LNCaP clone FGC (cell line): Measurements from ENCODE around the gene OPCML.

Experiments
- DNase-seq: peaks from one replicate; pipeline ENCODE4 v3.0.0-alpha.2; 2011; ENCODE audit warnings: low read depth
- H3K4me3 ChIP-seq: 2 replicates; pipeline ENCODE4 v1.5.1; 2011; ENCODE audit warnings: mild to moderate bottlenecking, low read depth, low read length, control low read depth
- CTCF ChIP-seq: IDR thresholded peaks from 2 replicates; pipeline ENCODE4 v1.5.1; 2012; ENCODE audit warnings: mild to moderate bottlenecking; ENCODE audit not compliant: control insufficient read depth, insufficient read depth; ENCODE audit errors: extremely low read depth

Gene OPCML

DNA sequence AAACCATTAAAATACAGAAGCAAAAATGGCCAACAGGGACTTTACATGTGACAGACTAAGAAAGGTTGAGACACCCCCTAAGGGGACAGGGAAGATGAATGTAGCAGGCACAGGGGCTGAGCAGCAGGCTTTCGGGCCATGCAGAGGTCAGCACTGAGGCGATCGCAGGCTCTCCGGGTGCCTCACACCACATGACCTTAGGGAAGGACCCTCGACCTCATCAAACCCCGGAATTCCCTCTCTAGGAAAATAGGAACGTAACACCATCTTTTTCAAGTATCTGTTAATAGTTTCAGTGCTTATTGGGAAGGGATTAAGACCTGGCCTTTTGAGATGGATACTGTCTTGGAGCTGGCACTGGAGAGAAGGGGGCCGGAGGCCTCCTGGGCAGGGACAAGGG is 27.4 kb downstream of the OPCML start:
- TF ChIP-seq CTCF: no peak
- no peak for DNase-seq
- no peak overlapping the region for H3K4me3 ChIP-seq

DNA sequence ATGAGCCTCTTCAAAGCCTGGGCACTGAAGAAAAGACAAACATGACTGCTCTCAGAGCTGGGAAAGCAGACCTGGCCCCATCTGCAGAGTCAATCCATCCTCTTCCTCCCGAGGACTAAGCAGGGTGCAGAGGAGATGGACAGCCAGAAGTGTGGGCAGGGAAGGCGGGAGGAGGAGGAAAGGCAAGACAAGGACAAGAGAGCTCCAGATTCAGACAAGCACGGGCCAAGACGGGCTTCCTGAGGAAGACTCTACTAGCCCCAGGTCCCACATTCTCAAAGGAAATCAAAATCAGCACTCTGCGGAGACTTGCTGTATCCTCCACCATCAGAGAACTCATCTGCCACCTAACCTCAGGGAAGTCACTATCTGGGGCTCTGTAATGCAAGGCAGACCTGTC is 28.5 kb downstream of the OPCML start:
- TF ChIP-seq CTCF: no peak
- no peak for DNase-seq
- no peak overlapping the region for H3K4me3 ChIP-seq

GRCh38 chr11:133503236-133503635 is 29.1 kb downstream of the OPCML start:
- TF ChIP-seq CTCF: no peak
- DNase-seq: no peak
- H3K4me3 ChIP-seq: no peak overlapping the region

- H3K4me3 ChIP-seq: no peak overlapping the region
- TF ChIP-seq CTCF: no peak
- DNase-seq: no peak
Measured at GRCh38 chr11:133501643-133502539, 30.4 kb downstream of the OPCML start.

GRCh38 chr11:133500936-133501335 is 31.4 kb downstream of the OPCML start:
- no peak for DNase-seq
- TF ChIP-seq CTCF: no peak
- H3K4me3 ChIP-seq: no peak overlapping the region

- TF ChIP-seq CTCF: no peak
- H3K4me3 ChIP-seq: no peak overlapping the region
- no peak for DNase-seq
Measured at GRCh38 chr11:133500435-133500834, 31.9 kb downstream of the OPCML start.

DNA sequence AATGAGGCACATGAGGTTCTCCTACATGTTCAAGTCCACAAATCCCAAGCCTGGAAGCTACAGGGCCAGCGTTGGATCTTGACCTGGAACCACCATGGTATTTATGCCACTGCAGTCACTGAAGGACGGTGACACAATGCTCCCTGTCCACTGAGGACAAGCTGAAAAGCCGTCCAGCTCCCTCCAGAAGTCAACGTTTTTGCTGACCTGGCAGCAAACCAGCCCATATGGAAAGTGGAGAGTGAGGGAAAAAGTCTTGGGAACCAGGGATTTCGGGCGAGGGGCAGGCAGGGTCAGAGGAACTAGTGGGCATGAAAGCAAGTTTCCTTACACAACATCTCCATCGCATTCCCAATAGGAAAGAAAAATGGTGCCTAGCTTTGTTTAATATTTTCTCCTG is 33.3 kb downstream of the OPCML start:
- no peak for TF ChIP-seq CTCF
- no peak for DNase-seq
- no peak overlapping the region for H3K4me3 ChIP-seq
